SU-DHL-6 (cell line): ENCODE data around the gene AVEN.

Source experiments
- H2AFZ ChIP-seq: fragments of 200-600 bp; sonication (generic); 2 replicates; pipeline ENCODE4 v1.6.1; 2014; ENCODE audit warnings: low read depth, mild to moderate bottlenecking, moderate library complexity, mixed read lengths, antibody characterized with exemption, low read length; ENCODE audit not compliant: severe bottlenecking
- H3F3A ChIP-seq: fragments of 200-600 bp; shearing (Covaris generic); 2 replicates; pipeline ENCODE4 v1.6.0; 2016; ENCODE audit warnings: antibody characterized with exemption, mild to moderate bottlenecking; ENCODE audit not compliant: insufficient read depth
- H3K27ac ChIP-seq: fragments of 200-600 bp; sonication (generic); 2 replicates; pipeline ENCODE4 v1.5.1; 2016; ENCODE audit warnings: low read depth, mild to moderate bottlenecking, low read length, moderate library complexity, mixed read lengths
- H3K27me3 ChIP-seq: fragments of 200-600 bp; sonication (generic), shearing (Covaris generic); 2 replicates; pipeline ENCODE4 v1.6.0; 2014; ENCODE audit warnings: mild to moderate bottlenecking, low read length
- H3K36me3 ChIP-seq: fragments of 200-600 bp; sonication (generic); 2 replicates; pipeline ENCODE4 v1.6.1; 2014; ENCODE audit warnings: mild to moderate bottlenecking, low read length, mixed read lengths
- H3K4me2 ChIP-seq: fragments of 300-600, 200-600 bp; shearing (Covaris generic), sonication (generic); 2 replicates; pipeline ENCODE4 v1.6.0; 2014; ENCODE audit warnings: low read length, low read depth, mild to moderate bottlenecking; ENCODE audit not compliant: poor library complexity, severe bottlenecking
- H3K4me3 ChIP-seq: fragments of 200-600 bp; sonication (generic); 2 replicates; pipeline ENCODE4 v1.5.1; 2014; ENCODE audit warnings: antibody characterized with exemption, low read length, mild to moderate bottlenecking, mixed read lengths; ENCODE audit not compliant: insufficient read depth, poor library complexity, severe bottlenecking
- H3K79me2 ChIP-seq: fragments of 200-600 bp; sonication (generic); 2 replicates; pipeline ENCODE4 v1.6.1; 2014; ENCODE audit warnings: mild to moderate bottlenecking, low read length, moderate library complexity; ENCODE audit not compliant: insufficient read depth
- H3K9ac ChIP-seq: fragments of 200-600 bp; sonication (generic); 2 replicates; pipeline ENCODE4 v1.7.0; 2014; ENCODE audit warnings: mild to moderate bottlenecking, low read length
- H3K9me2 ChIP-seq: fragments of 200-600 bp; sonication (generic); replicated peaks from 2 replicates; pipeline ENCODE4 v1.6.1; 2014; ENCODE audit warnings: low read length; ENCODE audit not compliant: insufficient read depth
- H3K9me3 ChIP-seq: fragments of 200-600 bp; sonication (generic); 2 replicates; pipeline ENCODE4 v1.6.1; 2014; ENCODE audit warnings: low read length, mixed read lengths; ENCODE audit not compliant: insufficient read depth
- H4K20me1 ChIP-seq: fragments of 200-600 bp; sonication (generic); 2 replicates; pipeline ENCODE4 v1.6.1; 2014; ENCODE audit warnings: low read depth, mild to moderate bottlenecking, antibody characterized with exemption, low read length, moderate library complexity, mixed read lengths
- CTCF ChIP-seq: fragments of 200-600 bp; sonication (generic); IDR thresholded peaks from one replicate; pipeline ENCODE4 v1.5.1; 2017; ENCODE audit warnings: antibody characterized with exemption, mild to moderate bottlenecking, low read length, moderate library complexity; ENCODE audit not compliant: insufficient read depth, poor library complexity, severe bottlenecking
- EZH2phosphoT487 ChIP-seq: fragments of 200-600 bp; sonication (generic), shearing (Covaris generic); conservative IDR thresholded peaks from 2 replicates; pipeline ENCODE4 v1.6.1; 2018; ENCODE audit warnings: mild to moderate bottlenecking, antibody characterized with exemption, low read length, moderate library complexity, mixed read lengths

Gene AVEN

GRCh38 chr15:33956397-33956796 is 82.6 kb downstream of the AVEN start:
- Histone ChIP-seq H3K9me2 (no peaks in the 10 kb centered on the region), H3K9me3 (no peaks in the 10 kb centered on the region), H2AFZ (no peak overlapping the region), H3K9ac (no peak overlapping the region), H3F3A (no peaks in the 10 kb centered on the region), H3K27ac (no peak overlapping the region), H4K20me1 (no peaks in the 10 kb centered on the region), H3K4me3 (no peak overlapping the region), H3K4me2 (no peak overlapping the region), H3K79me2 (no peaks in the 10 kb centered on the region), H3K36me3 (no peaks in the 10 kb centered on the region), H3K27me3 (no peaks in the 10 kb centered on the region)
- TF ChIP-seq CTCF (no peak), EZH2phosphoT487 (no peak)

GRCh38 chr15:33955945-33956344 is 83.1 kb downstream of the AVEN start:
- no peak overlapping the region for H3K4me3 ChIP-seq
- no peaks in the 10 kb centered on the region for H3K9me2 ChIP-seq
- no peaks in the 10 kb centered on the region for H3F3A ChIP-seq
- H3K79me2 ChIP-seq: no peaks in the 10 kb centered on the region
- no peaks in the 10 kb centered on the region for H3K9me3 ChIP-seq
- no peak overlapping the region for H3K27ac ChIP-seq
- no peak overlapping the region for H3K9ac ChIP-seq
- H3K36me3 ChIP-seq: no peaks in the 10 kb centered on the region
- H3K27me3 ChIP-seq: no peaks in the 10 kb centered on the region
- TF ChIP-seq EZH2phosphoT487: no peak
- no peak for TF ChIP-seq CTCF
- no peak overlapping the region for H3K4me2 ChIP-seq
- H4K20me1 ChIP-seq: no peaks in the 10 kb centered on the region
- no peak overlapping the region for H2AFZ ChIP-seq

GRCh38 chr15:33946152-33946551 is 92.9 kb downstream of the AVEN start:
- Histone ChIP-seq H3K36me3 (no peaks in the 10 kb centered on the region), H3K9me2 (no peaks in the 10 kb centered on the region), H3K4me3 (no peak overlapping the region), H3K27me3 (no peaks in the 10 kb centered on the region), H3F3A (no peaks in the 10 kb centered on the region), H3K9ac (no peak overlapping the region), H3K4me2 (no peak overlapping the region), H4K20me1 (0 out of 2 replicates have a peak, but pooled peaks cover 5% of the 10 kb centered on the region), H3K9me3 (no peaks in the 10 kb centered on the region), H3K27ac (no peak overlapping the region), H2AFZ (no peak overlapping the region), H3K79me2 (no peaks in the 10 kb centered on the region)
- no peak for TF ChIP-seq EZH2phosphoT487
- no peak for TF ChIP-seq CTCF
